ENCODE measurements around the gene NRG3. TPM values are rescaled to one million over a fixed set of nuclear protein-coding genes. Genes with fewer than 3 reads are reported as not detected.

The NRG3 gene
- total and polyA plus RNA-seq, 7 donors = 0.03 to 0.10 TPM; not detected in 5

GRCh38 chr10:82394987-82395386 lies 520.0 kb downstream of the NRG3 start:
- TF ChIP-seq CTCF (IDR thresholded peaks at IDR 0.05) = no peak
- DNase-seq = no peak
- no peaks in the 10 kb centered on the region for H3K27me3 ChIP-seq (ENCODE audit: insufficient read depth in 3 of 3, low read length in 2 of 3)
- 91 to 94% (median 92%) methylated on average over 5 of the region's 5 CpGs for WGBS, 3 donors
- intact Hi-C loops (cut with DNase I) = no loop called here
- no peak for ATAC-seq
- H3K9me3 ChIP-seq = no peaks in the 10 kb centered on the region
- H3K4me1 ChIP-seq = no peaks in the 10 kb centered on the region
- H3K27ac ChIP-seq = no peak overlapping the region
- H3K4me3 ChIP-seq = no peak overlapping the region
- H3K36me3 ChIP-seq (ENCODE audit: insufficient read depth in 1 of 2, low read depth in 1 of 2) = no peaks in the 10 kb centered on the region

GRCh38 chr10:82396886-82397285 lies 521.9 kb downstream of the NRG3 start:
- intact Hi-C loops (cut with DNase I) = no loop called here
- TF ChIP-seq CTCF (IDR thresholded peaks at IDR 0.05) = no peak
- no peaks in the 10 kb centered on the region for H3K4me1 ChIP-seq
- ATAC-seq (no peak), DNase-seq (no peak)
- no peaks in the 10 kb centered on the region for H3K9me3 ChIP-seq
- no peaks in the 10 kb centered on the region for H3K36me3 ChIP-seq (ENCODE audit: insufficient read depth in 1 of 2, low read depth in 1 of 2)
- H3K27ac ChIP-seq = no peak overlapping the region
- no peak overlapping the region for H3K4me3 ChIP-seq
- no peaks in the 10 kb centered on the region for H3K27me3 ChIP-seq (ENCODE audit: insufficient read depth in 3 of 3, low read length in 2 of 3)

- WGBS, 3 donors = 15 to 37% (median 36%) methylated on average over 1 of the region's 1 CpG
- no peaks in the 10 kb centered on the region for H3K9me3 ChIP-seq
- ATAC-seq = no peak
Observed at GRCh38 chr10:82397854-82398253, 522.9 kb downstream of the NRG3 start.

GRCh38 chr10:82399850-82400249 lies 524.9 kb downstream of the NRG3 start:
- H3K4me1 ChIP-seq = no peaks in the 10 kb centered on the region
- intact Hi-C loops (cut with DNase I) = no loop called here
- WGBS, 3 donors = 90 to 99% (median 97%) methylated on average over 2 of the region's 2 CpGs
- H3K27me3 ChIP-seq (ENCODE audit: insufficient read depth in 3 of 3, low read length in 2 of 3) = no peaks in the 10 kb centered on the region
- no peak overlapping the region for H3K4me3 ChIP-seq
- H3K27ac ChIP-seq = no peak overlapping the region
- ATAC-seq (no peak), DNase-seq (no peak)
- H3K9me3 ChIP-seq = no peaks in the 10 kb centered on the region
- no peak for TF ChIP-seq CTCF (IDR thresholded peaks at IDR 0.05)
- H3K36me3 ChIP-seq (ENCODE audit: insufficient read depth in 1 of 2, low read depth in 1 of 2) = no peaks in the 10 kb centered on the region

More at GRCh38 chr10:82397854-82398253, 522.9 kb downstream of the NRG3 start:
- Histone ChIP-seq H3K4me3 (no peak overlapping the region), H3K36me3 (ENCODE audit: insufficient read depth in 1 of 2, low read depth in 1 of 2) (no peaks in the 10 kb centered on the region), H3K27me3 (ENCODE audit: insufficient read depth in 3 of 3, low read length in 2 of 3) (no peaks in the 10 kb centered on the region), H3K27ac (no peak overlapping the region), H3K4me1 (no peaks in the 10 kb centered on the region)
- no peak for DNase-seq
- no peak for TF ChIP-seq CTCF (IDR thresholded peaks at IDR 0.05)
- intact Hi-C loops (cut with DNase I) = no loop called here

GRCh38 chr10:82400841-82401240 lies 525.8 kb downstream of the NRG3 start:
- H3K27me3 ChIP-seq (ENCODE audit: insufficient read depth in 3 of 3, low read length in 2 of 3) = no peaks in the 10 kb centered on the region
- DNase-seq (no peak), ATAC-seq (no peak)
- intact Hi-C loops (cut with DNase I) = no loop called here
- TF ChIP-seq CTCF (IDR thresholded peaks at IDR 0.05) = no peak
- H3K36me3 ChIP-seq (ENCODE audit: insufficient read depth in 1 of 2, low read depth in 1 of 2) = no peaks in the 10 kb centered on the region
- H3K4me1 ChIP-seq = no peaks in the 10 kb centered on the region
- no peak overlapping the region for H3K4me3 ChIP-seq
- H3K9me3 ChIP-seq = no peaks in the 10 kb centered on the region
- WGBS, 3 donors = 47 to 54% (median 49%) methylated on average over 1 of the region's 1 CpG
- H3K27ac ChIP-seq = no peak overlapping the region
